H54 (cell line): ENCODE data around the gene FAIM2.

Experiments
- DNase-seq: peaks from one replicate; pipeline ENCODE4 v3.0.0; 2011; ENCODE audit warnings: low spot score, mixed read lengths; ENCODE audit not compliant: insufficient read length
- FAIRE-seq: peaks from 3 replicates; lab custom pipeline; 2011; peaks lifted over from hg19 to GRCh38; lab: Jason Lieb, UNC
- POLR2A ChIP-seq: IDR thresholded peaks from 2 replicates; pipeline ENCODE4 v1.6.1; 2011; ENCODE audit warnings: low read depth, mild to moderate bottlenecking, low read length

Gene FAIM2

GRCh38 chr12:49944046-49944445 lies 40.3 kb upstream of the FAIM2 start:
- FAIRE-seq (no peak), DNase-seq (no peak)
- TF ChIP-seq POLR2A, result no peak

- TF ChIP-seq POLR2A, result no peak
- DNase-seq, result no peak
- no peak for FAIRE-seq
Observed at GRCh38 chr12:49943625-49943960, 39.9 kb upstream of the FAIM2 start.

GRCh38 chr12:49942921-49943624 lies 39.4 kb upstream of the FAIM2 start:
- TF ChIP-seq POLR2A, result no peak
- no peak for FAIRE-seq
- DNase-seq, result no peak

- FAIRE-seq, result no peak
- no peak for DNase-seq
- no peak for TF ChIP-seq POLR2A
Observed at GRCh38 chr12:49942512-49942893, 38.8 kb upstream of the FAIM2 start.

GRCh38 chr12:49941556-49942511 lies 38.1 kb upstream of the FAIM2 start:
- DNase-seq (no peak), FAIRE-seq (no peak)
- no peak for TF ChIP-seq POLR2A

GRCh38 chr12:49939707-49940106 lies 36.0 kb upstream of the FAIM2 start:
- FAIRE-seq (no peak), DNase-seq (no peak)
- TF ChIP-seq POLR2A, result no peak

- FAIRE-seq (no peak), DNase-seq (no peak)
- no peak for TF ChIP-seq POLR2A
Observed at GRCh38 chr12:49939307-49939706, 35.6 kb upstream of the FAIM2 start.

- FAIRE-seq (no peak), DNase-seq (no peak)
- TF ChIP-seq POLR2A, result no peak
Observed at GRCh38 chr12:49937639-49938300, 34.1 kb upstream of the FAIM2 start.

GRCh38 chr12:49936925-49937324 lies 33.2 kb upstream of the FAIM2 start:
- no peak for FAIRE-seq
- no peak for DNase-seq
- no peak for TF ChIP-seq POLR2A

GRCh38 chr12:49934505-49934904 lies 30.8 kb upstream of the FAIM2 start:
- FAIRE-seq, result no peak

GRCh38 chr12:49933796-49934195 lies 30.1 kb upstream of the FAIM2 start:
- no peak for DNase-seq
- no peak for FAIRE-seq
- TF ChIP-seq POLR2A, result no peak

More at GRCh38 chr12:49934505-49934904, 30.8 kb upstream of the FAIM2 start:
- no peak for DNase-seq
- TF ChIP-seq POLR2A, result no peak

- DNase-seq (no peak), FAIRE-seq (no peak)
- no peak for TF ChIP-seq POLR2A
Observed at GRCh38 chr12:49932533-49933130, 28.9 kb upstream of the FAIM2 start.

- TF ChIP-seq POLR2A, result no peak
- FAIRE-seq (no peak), DNase-seq (no peak)
Observed at GRCh38 chr12:49932023-49932422, 28.3 kb upstream of the FAIM2 start.
